ENCODE measurements around the gene NAA10. TPM values are rescaled to one million over a fixed set of nuclear protein-coding genes. Genes with fewer than 3 reads are reported as not detected.

The NAA10 gene
- polyA plus RNA-seq, 2 of the 4 experiments (the other 2 are of a cell fraction): 63.5 to 230 TPM

DNA sequence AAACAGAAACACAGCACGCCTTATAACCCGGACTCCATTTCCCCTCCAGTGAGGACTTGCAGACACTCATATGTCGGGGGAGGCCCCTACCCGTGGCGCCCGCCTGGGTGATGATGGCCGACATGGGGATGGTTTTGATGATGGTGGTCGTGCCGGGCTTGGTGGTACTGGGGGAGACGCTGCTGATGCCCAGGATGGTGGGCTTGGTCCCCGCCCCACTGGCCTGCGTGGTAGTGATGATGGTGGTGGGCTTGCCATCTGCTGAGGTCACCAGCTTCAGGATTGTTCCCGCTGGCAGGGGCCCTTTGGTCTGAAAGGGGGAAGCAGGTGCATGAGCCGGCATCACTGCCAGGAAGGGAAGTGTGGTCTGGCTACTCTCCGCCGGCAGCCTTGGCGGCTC lies 22.4 kb upstream of the NAA10 start:
- Histone ChIP-seq H3K4me3 (no peak overlapping the region), H3K4me2 (no peak overlapping the region), H3K9me3 (no peaks in the 10 kb centered on the region), H3K27ac (no peak overlapping the region), H3K4me1 (0 out of 3 replicates have a peak, but pooled peaks cover 4% of the 10 kb centered on the region)
- ChIA-PET POLR2A (no interaction called here), CTCF (interaction anchor here (1.2 to 1.4 kb wide), 2 partner anchors 11 to 30 kb away, joined by 4 to 7 read pairs; no protein-coding TSS in a partner anchor)
- WGBS (ENCODE audit: missing lambda C conversion rate): 92% methylated on average over 16 of the region's 17 CpGs
- TF ChIP-seq ESRRA (IDR thresholded peaks at IDR 0.05; ENCODE audit: borderline replicate concordance, low read length) (no peak), HEYL (CRISPR knock-in tag; IDR thresholded peaks at IDR 0.05) (no peak), JUN (IDR thresholded peaks at IDR 0.05) (no peak), ZSCAN20 (CRISPR knock-in tag; IDR thresholded peaks at IDR 0.05) (no peak), SREBF2 (IDR thresholded peaks at IDR 0.05) (no peak), CHD2 (IDR thresholded peaks at IDR 0.05; ENCODE audit: low read length, partially characterized antibody) (no peak), NPAS2 (CRISPR knock-in tag; IDR thresholded peaks at IDR 0.05; ENCODE audit: borderline replicate concordance) (no peak), EHMT2 (IDR thresholded peaks at IDR 0.05; ENCODE audit: low read depth) (no peak), HOXB5 (CRISPR knock-in tag; IDR thresholded peaks at IDR 0.05) (no peak), RCOR1 (IDR thresholded peaks at IDR 0.05; ENCODE audit: low read depth, low read length) (no peak), CBX8 (IDR thresholded peaks at IDR 0.05) (no peak)
- TF ChIP-seq, protein P1, sequence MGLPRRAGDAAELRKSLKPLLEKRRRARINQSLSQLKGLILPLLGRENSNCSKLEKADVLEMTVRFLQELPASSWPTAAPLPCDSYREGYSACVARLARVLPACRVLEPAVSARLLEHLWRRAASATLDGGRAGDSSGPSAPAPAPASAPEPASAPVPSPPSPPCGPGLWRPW (IDR thresholded peaks at IDR 0.05): no peak
- TF ChIP-seq, protein P2, sequence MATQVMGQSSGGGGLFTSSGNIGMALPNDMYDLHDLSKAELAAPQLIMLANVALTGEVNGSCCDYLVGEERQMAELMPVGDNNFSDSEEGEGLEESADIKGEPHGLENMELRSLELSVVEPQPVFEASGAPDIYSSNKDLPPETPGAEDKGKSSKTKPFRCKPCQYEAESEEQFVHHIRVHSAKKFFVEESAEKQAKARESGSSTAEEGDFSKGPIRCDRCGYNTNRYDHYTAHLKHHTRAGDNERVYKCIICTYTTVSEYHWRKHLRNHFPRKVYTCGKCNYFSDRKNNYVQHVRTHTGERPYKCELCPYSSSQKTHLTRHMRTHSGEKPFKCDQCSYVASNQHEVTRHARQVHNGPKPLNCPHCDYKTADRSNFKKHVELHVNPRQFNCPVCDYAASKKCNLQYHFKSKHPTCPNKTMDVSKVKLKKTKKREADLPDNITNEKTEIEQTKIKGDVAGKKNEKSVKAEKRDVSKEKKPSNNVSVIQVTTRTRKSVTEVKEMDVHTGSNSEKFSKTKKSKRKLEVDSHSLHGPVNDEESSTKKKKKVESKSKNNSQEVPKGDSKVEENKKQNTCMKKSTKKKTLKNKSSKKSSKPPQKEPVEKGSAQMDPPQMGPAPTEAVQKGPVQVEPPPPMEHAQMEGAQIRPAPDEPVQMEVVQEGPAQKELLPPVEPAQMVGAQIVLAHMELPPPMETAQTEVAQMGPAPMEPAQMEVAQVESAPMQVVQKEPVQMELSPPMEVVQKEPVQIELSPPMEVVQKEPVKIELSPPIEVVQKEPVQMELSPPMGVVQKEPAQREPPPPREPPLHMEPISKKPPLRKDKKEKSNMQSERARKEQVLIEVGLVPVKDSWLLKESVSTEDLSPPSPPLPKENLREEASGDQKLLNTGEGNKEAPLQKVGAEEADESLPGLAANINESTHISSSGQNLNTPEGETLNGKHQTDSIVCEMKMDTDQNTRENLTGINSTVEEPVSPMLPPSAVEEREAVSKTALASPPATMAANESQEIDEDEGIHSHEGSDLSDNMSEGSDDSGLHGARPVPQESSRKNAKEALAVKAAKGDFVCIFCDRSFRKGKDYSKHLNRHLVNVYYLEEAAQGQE (IDR thresholded peaks at IDR 0.05): no peak
- TF ChIP-seq, protein P3, sequence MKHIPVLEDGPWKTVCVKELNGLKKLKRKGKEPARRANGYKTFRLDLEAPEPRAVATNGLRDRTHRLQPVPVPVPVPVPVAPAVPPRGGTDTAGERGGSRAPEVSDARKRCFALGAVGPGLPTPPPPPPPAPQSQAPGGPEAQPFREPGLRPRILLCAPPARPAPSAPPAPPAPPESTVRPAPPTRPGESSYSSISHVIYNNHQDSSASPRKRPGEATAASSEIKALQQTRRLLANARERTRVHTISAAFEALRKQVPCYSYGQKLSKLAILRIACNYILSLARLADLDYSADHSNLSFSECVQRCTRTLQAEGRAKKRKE (CRISPR knock-in tag; IDR thresholded peaks at IDR 0.05; ENCODE audit: low read depth): no peak
- DNase-seq (ENCODE audit: low read depth in 1 of 2, low spot score in 1 of 2) (no peak), ATAC-seq (no peak), FAIRE-seq (no peak)

DNA sequence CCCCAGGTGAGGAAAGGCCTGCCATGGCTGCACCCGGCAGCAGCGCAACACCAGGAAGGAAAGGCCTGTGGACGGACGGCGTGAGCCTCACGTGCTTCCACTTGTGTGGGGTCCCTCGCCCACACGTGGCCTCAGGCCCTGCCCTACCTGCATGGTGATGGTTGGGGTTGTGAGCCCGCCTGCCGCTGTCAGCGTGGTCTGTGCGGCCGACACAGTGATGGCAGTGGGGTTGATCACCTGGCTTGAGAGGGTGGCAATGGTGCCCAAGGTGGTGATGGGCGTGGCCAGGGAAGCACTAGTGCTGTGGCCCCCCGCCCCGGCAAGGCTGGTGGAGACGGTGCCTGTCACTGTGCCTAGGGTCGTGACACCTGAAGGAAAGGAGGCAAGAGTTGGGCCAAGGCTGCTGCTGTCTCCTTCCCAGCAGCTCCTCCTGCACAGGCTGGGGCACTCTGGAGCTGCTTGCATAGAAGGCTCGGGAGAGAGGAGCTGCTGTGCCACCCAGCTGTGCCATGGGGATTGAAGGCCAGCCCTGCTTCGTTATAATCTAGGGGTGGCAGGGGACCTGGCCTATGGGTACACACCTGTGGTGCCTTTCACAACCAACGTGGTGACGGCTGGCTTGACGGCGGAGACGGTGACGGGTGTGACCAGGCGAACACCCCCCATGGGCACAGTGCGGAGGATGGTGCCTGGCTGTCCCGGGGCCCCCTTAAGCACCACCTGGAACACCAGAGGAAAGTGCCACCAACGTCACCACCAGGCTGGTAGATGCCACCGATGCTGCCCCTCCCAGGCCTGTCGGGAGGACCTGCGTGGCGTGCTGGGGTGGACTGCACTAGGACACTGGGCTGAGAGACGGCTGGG lies 21.4 kb upstream of the NAA10 start:
- FAIRE-seq: no peak
- CTCF ChIA-PET: interaction anchor here (1.1 to 1.2 kb wide), 3 partner anchors 8 to 193 kb away, joined by 3 to 4 read pairs (median 3); no protein-coding TSS in a partner anchor
- Histone ChIP-seq H3K4me3 (no peak overlapping the region), H3K27ac (no peak overlapping the region), H3K4me2 (no peak overlapping the region), H3K9me3 (no peaks in the 10 kb centered on the region), H3K4me1 (0 out of 3 replicates have a peak, but pooled peaks cover 4% of the 10 kb centered on the region)
- ATAC-seq: no peak
- no peak for DNase-seq (ENCODE audit: low read depth in 1 of 2, low spot score in 1 of 2)
- TF ChIP-seq RARB (CRISPR knock-in tag; IDR thresholded peaks at IDR 0.05) (no peak), SMC3 (IDR thresholded peaks at IDR 0.05) (no peak), RFX5 (IDR thresholded peaks at IDR 0.05) (no peak)
- TF ChIP-seq, protein P4, sequence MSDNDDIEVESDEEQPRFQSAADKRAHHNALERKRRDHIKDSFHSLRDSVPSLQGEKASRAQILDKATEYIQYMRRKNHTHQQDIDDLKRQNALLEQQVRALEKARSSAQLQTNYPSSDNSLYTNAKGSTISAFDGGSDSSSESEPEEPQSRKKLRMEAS (IDR thresholded peaks at IDR 0.05): no peak
- POLR2A ChIA-PET: no interaction called here
- 97% methylated on average over 21 of the region's 35 CpGs for WGBS (ENCODE audit: missing lambda C conversion rate)

Measured in A549 (cell line).